ENCODE measurements around the gene CYP2D6.

GRCh38 chr22:42127606-42128005 lies 3.0 kb downstream of the CYP2D6 start:
- no peak for TF ChIP-seq MTA3 (IDR thresholded peaks at IDR 0.05; ENCODE audit: borderline replicate concordance, low read length)
- no peak for TF ChIP-seq CTCF (IDR thresholded peaks at IDR 0.05 in 2 of 3, conservative IDR thresholded peaks at IDR 0.05 in 1 of 3; ENCODE audit: control insufficient read depth in 2 of 3, extremely low read depth in 1 of 3, insufficient read depth in 1 of 3, low read depth in 3 of 3, low read length in 3 of 3)
- TF ChIP-seq BMI1 (IDR thresholded peaks at IDR 0.05; ENCODE audit: borderline replicate concordance), result no peak
- TF ChIP-seq FOXK2 (IDR thresholded peaks at IDR 0.05), result no peak
- TF ChIP-seq JUND (IDR thresholded peaks at IDR 0.05; ENCODE audit: low read depth, low read length), result no peak
- TF ChIP-seq MXI1 (IDR thresholded peaks at IDR 0.05; ENCODE audit: low read depth, low read length), result no peak
- no peak for TF ChIP-seq USF2 (IDR thresholded peaks at IDR 0.05; ENCODE audit: borderline replicate concordance, low read depth, low read length)

Data from GM12878 (cell line).